Gastrocnemius medialis (tissue), 4 donors: ENCODE results near the gene GSG1L.

Source experiments
- CTCF ChIP-seq, 5 experiments: fragments of 450-650 bp in 3 of 5; fragments of 200-600 bp in 2 of 5; sonication (generic) in 2 of 5; IDR thresholded peaks in 4 of 5; conservative IDR thresholded peaks in 1 of 5; 1 replicate in 4 of 5; 2 replicates in 1 of 5; pipeline ENCODE4 v1.5.1; 2016 to 2019; ENCODE audit warnings: antibody characterized with exemption in 5 of 5, mild to moderate bottlenecking in 3 of 5, moderate library complexity in 3 of 5
- POLR2A ChIP-seq, 2 donors: fragments of 450-650 bp; IDR thresholded peaks; one replicate each; pipeline ENCODE4 v1.6.1; 2017; ENCODE audit warnings: antibody characterized with exemption in 2 of 2, mild to moderate bottlenecking in 2 of 2, moderate library complexity in 2 of 2

GRCh38 chr16:28011223-28011622 is 52.3 kb downstream of the GSG1L start:
- TF ChIP-seq CTCF (IDR thresholded peaks at IDR 0.05 in 4 of 5, conservative IDR thresholded peaks at IDR 0.05 in 1 of 5) (no peak), POLR2A (IDR thresholded peaks at IDR 0.05) (no peak)
